GM21381 (cell line): ENCODE measurements around the gene THOC5.
"Not testable (repeated sequence)": the region's sequence is repeated elsewhere in the genome, so short reads cannot be mapped to it uniquely, and the experiment has no call there.

Experiments
- ATAC-seq: cut with Tn5 transposase; IDR thresholded peaks from one replicate; pipeline ENCODE4 v1.9.1; 2021; ENCODE audit warnings: mild to moderate bottlenecking, moderate library complexity; ENCODE audit not compliant: unreplicated experiment

THOC5 gene

GRCh38 chr22:29563652-29564460 lies 10.3 kb upstream of the THOC5 start:
- no peak for ATAC-seq

- ATAC-seq = no peak
Observed at GRCh38 chr22:29559853-29560252, 6.3 kb upstream of the THOC5 start.

GRCh38 chr22:29559030-29559429 lies 5.5 kb upstream of the THOC5 start:
- ATAC-seq = no peak

DNA sequence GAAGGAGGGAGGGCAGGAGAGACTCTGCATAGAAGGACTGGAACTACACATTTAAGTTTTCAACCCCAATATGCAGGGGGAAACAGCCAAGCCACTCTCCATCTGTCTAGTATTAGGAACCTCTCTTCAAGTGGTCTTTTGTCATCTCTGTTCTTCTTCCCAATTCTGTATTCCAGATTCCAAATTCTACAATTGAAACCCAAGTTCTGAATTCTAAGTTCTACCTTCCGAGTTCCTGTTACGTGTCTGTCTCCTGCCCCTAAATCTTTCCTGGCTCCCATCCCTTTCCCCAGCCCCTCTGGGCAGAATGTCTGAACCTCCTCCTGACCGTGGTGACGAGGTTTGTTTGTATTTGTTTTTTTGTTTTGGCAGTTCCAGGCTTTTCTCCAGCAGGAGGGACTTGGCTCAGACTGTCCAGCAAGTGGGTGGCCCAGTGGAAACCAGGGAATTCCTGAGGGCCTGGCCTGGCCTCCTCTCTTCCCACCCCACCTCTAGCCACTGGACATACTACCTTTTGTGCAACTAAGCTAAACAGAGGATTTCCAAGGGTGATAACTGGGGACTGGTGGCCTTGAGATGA lies 1.6 kb upstream of the THOC5 start:
- ATAC-seq = no peak

DNA sequence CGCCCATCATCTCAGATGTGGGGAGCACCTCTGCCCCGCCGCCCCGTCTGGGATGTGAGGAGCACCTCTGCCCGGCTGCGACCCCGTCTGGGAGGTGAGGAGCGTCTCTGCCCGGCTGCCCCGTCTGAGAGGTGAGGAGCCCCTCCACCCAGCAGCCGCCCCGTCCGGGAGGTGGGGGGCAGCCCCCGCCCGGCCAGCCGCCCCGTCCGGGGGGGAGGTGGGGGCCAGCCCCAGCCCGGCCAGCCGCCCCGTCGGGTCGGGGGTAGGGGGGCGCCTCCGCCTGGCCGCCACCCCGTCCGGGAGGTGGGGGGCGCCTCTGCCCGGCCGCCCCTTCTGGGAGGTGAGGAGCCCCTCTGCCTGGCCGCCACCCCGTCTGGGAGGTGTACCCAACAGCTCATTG lies 1.2 kb downstream of the THOC5 start:
- not testable (repeated sequence) for ATAC-seq

GRCh38 chr22:29550005-29550404 lies 3.6 kb downstream of the THOC5 start:
- no peak for ATAC-seq

- ATAC-seq = not testable (repeated sequence)
Observed at GRCh38 chr22:29545045-29545444, 8.5 kb downstream of the THOC5 start.

GRCh38 chr22:29541845-29542244 lies 11.7 kb downstream of the THOC5 start:
- ATAC-seq = no peak

DNA sequence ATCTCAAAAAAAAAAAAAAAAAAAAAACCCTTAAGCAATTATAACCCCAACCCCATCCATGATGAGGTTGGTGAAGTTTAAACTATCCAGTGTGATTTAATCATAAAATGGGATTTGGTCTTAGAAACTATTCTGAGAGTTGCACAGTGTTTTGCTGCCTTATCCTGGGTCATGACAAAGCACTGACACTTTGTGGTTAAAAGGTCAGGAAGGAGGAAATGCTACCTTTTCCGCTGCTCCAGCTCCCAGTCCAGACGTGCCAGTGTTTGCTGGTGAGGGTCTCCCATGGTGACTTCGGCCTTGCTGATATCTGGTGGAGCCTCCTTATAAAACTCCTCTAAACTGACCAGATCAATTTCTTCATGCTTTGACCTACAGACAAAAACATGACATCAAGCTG lies 14.5 kb downstream of the THOC5 start:
- no peak for ATAC-seq

DNA sequence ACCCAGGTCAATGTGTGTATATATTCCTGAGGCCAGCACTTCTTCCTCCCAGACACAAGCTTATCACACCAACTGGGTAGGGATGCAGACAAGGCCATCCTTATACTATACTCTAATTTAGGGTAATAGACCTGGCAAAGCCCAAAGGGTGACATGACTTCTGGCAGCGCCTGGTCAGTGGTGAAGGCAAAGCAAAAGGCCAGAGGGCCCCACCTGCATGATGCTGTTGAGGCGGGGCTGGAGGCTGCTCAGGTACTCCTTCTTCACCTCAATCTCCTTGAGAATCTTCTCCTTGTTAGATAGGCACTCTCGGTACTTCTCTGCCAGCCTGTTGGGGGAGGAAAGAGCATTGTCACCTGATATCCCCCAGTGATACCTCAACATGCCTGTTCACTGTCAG lies 17.1 kb downstream of the THOC5 start:
- no peak for ATAC-seq

DNA sequence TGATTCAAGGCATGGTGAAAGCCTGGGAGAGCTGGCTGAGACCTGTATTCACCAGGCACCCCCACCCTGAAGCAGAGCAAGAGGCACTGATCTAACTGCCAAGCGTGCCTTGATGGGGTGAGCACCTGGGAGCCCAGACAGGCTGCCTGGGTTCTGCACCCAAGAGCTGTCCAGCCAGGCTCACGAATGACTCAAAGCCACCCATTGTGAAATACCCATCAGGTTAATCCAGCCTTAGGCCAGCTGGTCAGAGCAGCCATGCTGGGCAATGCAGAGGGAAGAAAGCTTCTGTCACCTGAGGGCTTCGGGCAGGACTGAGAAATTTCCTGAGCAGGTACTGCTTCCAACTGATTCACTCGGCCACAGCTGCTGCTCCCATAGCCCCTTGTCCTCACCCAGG lies 22.1 kb downstream of the THOC5 start:
- ATAC-seq = no peak

DNA sequence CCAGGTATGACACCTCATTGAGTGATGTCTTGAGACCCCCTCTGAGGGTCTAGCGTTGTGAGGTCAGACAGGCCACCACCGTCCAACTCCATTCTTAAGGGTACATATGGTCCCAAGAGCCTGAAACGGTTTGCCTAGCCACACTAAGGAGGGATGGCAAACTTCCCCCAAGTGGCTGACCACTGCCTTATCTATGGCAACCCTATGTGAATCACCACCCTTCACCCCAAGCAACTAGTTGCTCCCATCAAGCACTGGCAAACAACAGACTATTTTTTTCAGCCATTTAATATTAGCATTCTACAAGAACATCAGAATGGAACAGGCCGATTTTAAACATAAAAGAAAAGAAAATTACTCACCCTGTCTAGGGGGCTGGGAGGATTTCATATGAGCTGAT lies 22.8 kb downstream of the THOC5 start:
- no peak for ATAC-seq

- ATAC-seq = no peak
Observed at GRCh38 chr22:29528144-29528543, 25.4 kb downstream of the THOC5 start.

DNA sequence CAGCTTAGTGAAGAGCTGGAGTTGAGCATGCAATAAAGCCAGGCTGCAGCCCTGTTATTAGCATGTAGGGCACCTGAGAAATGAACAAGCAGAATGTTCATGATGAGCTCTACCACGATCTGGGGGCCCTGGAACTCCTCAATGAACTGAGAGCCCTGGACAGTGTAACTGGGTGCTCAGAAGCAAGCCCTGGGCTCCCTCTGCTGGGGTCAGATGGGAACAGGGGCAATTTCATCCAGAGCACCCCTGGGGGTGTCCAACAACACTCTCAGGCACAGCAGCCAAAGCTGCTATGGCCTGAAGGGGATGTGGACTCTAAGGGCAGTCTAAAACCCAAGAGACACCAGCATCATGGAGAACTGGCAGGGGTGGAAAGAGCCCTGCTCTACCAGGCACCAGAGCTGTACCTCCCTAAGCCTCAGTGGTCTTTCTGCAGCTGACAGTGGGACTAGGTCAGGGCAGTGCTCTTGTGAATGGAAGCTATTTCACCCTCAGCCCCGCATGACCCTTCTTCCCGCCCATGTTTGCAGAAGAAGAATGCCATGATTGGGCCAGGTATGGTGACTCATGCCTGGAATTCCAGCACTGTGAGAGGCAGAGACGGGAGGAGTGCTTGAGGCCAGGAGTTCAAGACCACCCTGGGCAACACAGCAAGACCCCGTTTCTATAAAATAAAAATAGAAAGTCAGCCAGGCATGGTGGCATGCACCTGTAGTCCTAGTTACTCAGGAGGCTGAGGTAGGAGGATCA lies 28.9 kb downstream of the THOC5 start:
- ATAC-seq = no peak

- ATAC-seq = no peak
Observed at GRCh38 chr22:29523761-29524160, 29.8 kb downstream of the THOC5 start.

DNA sequence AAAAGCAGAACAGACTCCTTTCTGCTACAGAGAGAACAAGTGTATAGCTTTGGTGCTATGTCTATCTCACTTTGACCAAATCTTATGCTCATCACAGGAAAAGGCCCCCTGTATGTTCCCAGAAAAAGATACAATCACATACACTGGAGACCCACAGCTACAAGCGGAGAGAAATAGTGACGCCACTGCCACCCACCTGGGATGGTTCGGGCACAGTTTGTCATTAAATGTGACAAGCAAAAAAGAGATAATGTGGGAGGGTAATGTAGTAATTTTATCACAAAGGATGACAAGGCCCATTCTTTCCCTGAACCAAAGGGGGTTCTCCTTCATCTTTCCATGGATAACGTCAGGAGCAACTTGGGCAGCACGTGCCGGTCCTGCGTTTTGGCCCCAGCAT lies 32.0 kb downstream of the THOC5 start:
- no peak for ATAC-seq

GRCh38 chr22:29520851-29521250 lies 32.7 kb downstream of the THOC5 start:
- no peak for ATAC-seq

GRCh38 chr22:29519996-29520395 lies 33.6 kb downstream of the THOC5 start:
- ATAC-seq = no peak

- ATAC-seq = no peak
Observed at GRCh38 chr22:29518427-29518826, 35.1 kb downstream of the THOC5 start.

GRCh38 chr22:29517215-29517908 lies 36.2 kb downstream of the THOC5 start:
- no peak for ATAC-seq

- no peak for ATAC-seq
Observed at GRCh38 chr22:29512031-29512430, 41.5 kb downstream of the THOC5 start.
